GM21367 (cell line): ENCODE data around the gene JUP.
"Not testable (repeated sequence)": the region's sequence is repeated elsewhere in the genome, so short reads cannot be mapped to it uniquely, and the experiment has no call there.

ENCODE experiments used
- ATAC-seq: cut with Tn5 transposase; IDR thresholded peaks from one replicate; pipeline ENCODE4 v1.9.1; 2021; ENCODE audit not compliant: unreplicated experiment

JUP gene

GRCh38 chr17:41781404-41782110 is 5.0 kb downstream of the JUP start:
- ATAC-seq, result no peak

GRCh38 chr17:41779954-41780353 is 6.6 kb downstream of the JUP start:
- ATAC-seq, result no peak

GRCh38 chr17:41777574-41778188 is 8.8 kb downstream of the JUP start:
- no peak for ATAC-seq

GRCh38 chr17:41777157-41777573 is 9.3 kb downstream of the JUP start:
- no peak for ATAC-seq

GRCh38 chr17:41776262-41776900 is 10.1 kb downstream of the JUP start:
- ATAC-seq, result not testable (repeated sequence)

GRCh38 chr17:41775394-41776226 is 10.9 kb downstream of the JUP start:
- no peak for ATAC-seq

GRCh38 chr17:41773731-41774193 is 12.7 kb downstream of the JUP start:
- ATAC-seq, result no peak

GRCh38 chr17:41773190-41773588 is 13.3 kb downstream of the JUP start:
- no peak for ATAC-seq

- no peak for ATAC-seq
These were observed 13.8 kb downstream of the JUP start for GRCh38 chr17:41772586-41773189.

- ATAC-seq, result no peak
These were observed 14.3 kb downstream of the JUP start for GRCh38 chr17:41772218-41772585.

- no peak for ATAC-seq
These were observed 14.9 kb downstream of the JUP start for GRCh38 chr17:41771389-41772206.

GRCh38 chr17:41769985-41770384 is 16.5 kb downstream of the JUP start:
- ATAC-seq, result no peak

GRCh38 chr17:41769346-41769862 is 17.1 kb downstream of the JUP start:
- ATAC-seq, result no peak

GRCh38 chr17:41768682-41769288 is 17.7 kb downstream of the JUP start:
- no peak for ATAC-seq

- no peak for ATAC-seq
These were observed 19.0 kb downstream of the JUP start for GRCh38 chr17:41767324-41768042.

- no peak for ATAC-seq
These were observed 20.4 kb downstream of the JUP start for GRCh38 chr17:41766135-41766534.

GRCh38 chr17:41763327-41763726 is 23.2 kb downstream of the JUP start:
- no peak for ATAC-seq

- ATAC-seq, result no peak
These were observed 23.7 kb downstream of the JUP start for GRCh38 chr17:41762841-41763240.

- ATAC-seq, result no peak
These were observed 24.1 kb downstream of the JUP start for GRCh38 chr17:41762391-41762790.
